GM19239 (cell line): ENCODE data around the gene RGS5.

Experiments
- DNase-seq: peaks from one replicate; pipeline ENCODE4 v3.0.0; 2011; ENCODE audit warnings: low spot score; ENCODE audit not compliant: insufficient read length
- FAIRE-seq: peaks from 2 replicates; lab custom pipeline; 2011; peaks lifted over from hg19 to GRCh38; lab: Jason Lieb, UNC

Gene RGS5

DNA sequence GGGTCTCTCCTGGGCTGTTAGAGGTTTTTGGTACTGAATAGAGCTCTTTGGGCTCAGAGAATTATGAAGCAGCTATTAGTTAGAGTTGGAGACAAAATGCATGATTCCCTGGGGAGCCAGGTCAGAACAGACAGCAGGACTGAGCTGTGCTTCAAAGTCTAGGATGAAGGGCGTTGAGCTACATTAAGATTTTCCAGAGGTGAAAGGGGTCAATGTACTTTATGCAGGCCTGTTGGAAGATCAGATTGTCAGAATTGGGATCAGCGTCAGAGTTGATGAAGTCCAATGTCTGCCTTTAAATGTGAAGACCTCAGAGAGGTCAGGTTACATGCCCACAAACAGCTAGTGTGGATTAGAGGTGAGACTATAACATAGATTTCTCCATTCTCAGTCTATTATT, 53.8 kb downstream of the RGS5 start:
- FAIRE-seq (no peak), DNase-seq (no peak)

DNA sequence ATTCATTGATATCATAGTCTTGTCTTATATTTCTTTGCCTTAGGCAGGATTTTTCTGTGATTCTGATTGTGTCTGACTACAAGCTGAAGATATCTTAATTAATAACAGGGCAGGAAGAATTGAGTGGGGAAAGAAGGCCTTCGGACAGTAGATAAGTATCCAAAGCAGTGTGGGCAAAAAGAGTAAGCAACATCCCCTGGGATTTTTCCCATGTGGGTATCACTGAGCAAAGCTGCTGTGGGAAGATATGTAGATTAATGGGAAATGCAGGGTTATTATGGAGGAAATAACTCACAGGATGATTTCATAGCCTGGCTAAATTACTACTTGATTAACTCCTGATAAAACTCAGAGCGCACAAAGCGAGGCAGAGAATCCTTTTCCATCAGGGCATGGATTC, 55.7 kb downstream of the RGS5 start:
- FAIRE-seq (no peak), DNase-seq (no peak)

DNA sequence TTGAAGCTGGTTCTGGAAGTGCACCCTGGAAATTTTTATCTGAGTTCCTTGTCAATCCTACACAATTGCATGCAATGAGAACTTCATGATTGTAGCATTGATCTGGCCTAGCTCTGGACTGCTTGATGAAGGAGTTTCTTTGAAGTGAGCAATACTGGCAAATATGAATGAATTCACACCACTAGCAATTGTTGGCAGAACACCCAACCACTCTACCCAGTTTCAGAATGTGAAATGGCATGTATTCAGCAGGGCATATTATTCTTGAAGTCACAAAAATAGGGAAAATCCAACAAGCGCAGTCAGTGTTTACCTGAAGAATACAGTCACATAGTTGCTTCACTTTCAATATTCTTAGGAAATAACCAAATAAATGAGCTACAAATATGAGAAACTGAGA, 57.3 kb downstream of the RGS5 start:
- no peak for DNase-seq
- FAIRE-seq = no peak

DNA sequence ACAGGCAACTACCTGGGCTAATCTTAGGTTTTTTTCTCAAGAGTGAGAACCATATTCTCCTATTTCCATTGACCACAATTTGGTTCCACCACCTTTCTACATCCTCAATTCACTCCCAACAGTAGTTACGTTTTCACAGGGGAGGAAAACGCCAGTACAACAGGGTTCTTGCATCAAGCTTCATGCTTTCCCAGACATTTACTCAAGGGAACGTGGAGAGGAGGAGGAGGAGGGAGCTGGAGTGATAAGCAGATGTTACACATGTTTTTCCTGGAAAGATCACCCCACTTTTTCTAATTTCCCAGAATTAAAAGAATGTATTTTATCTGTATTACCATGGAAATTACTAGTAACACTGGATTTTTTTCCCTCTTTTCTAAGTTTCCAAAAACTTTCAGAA, 58.3 kb downstream of the RGS5 start:
- FAIRE-seq (no peak), DNase-seq (no peak)

DNA sequence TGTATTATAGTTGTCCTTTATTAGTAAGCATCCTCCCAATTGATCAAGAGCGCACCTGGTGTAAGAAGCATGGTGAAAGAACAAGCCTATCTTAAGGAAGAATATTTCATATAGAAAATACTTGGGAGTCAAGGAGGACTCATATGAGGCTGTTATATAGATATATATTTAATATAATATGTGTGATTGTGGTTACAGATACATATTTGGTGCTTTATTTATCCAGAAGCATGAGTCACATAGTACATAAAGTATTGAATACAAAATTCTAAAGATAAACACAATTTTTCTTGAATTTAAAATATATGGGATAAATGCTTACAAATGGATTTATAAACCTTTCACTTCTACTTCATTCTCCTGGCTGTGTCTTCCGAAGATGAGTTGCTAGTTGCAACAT, 60.6 kb downstream of the RGS5 start:
- no peak for FAIRE-seq

DNA sequence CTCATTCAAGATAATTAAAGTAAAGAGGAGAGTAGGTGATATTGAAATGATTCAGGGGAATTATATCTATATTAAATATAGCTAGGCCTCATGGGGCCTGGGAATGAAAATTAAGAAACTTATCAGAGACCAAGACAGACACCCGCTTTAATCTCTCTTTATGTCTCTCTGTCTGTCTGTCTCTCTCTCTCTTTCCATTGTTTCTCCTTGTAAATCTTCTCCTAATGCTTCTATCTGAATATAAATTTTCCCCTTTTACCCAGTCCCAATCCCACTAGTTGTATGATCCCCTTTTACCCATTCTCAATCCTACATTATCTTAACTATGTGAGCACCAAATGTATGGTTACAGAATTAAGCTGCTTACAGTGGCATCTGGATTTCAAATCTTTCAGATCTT, 61.2 kb downstream of the RGS5 start:
- no peak for DNase-seq
- FAIRE-seq = no peak

More for the DNA sequence above, 60.6 kb downstream of the RGS5 start:
- DNase-seq = no peak

DNA sequence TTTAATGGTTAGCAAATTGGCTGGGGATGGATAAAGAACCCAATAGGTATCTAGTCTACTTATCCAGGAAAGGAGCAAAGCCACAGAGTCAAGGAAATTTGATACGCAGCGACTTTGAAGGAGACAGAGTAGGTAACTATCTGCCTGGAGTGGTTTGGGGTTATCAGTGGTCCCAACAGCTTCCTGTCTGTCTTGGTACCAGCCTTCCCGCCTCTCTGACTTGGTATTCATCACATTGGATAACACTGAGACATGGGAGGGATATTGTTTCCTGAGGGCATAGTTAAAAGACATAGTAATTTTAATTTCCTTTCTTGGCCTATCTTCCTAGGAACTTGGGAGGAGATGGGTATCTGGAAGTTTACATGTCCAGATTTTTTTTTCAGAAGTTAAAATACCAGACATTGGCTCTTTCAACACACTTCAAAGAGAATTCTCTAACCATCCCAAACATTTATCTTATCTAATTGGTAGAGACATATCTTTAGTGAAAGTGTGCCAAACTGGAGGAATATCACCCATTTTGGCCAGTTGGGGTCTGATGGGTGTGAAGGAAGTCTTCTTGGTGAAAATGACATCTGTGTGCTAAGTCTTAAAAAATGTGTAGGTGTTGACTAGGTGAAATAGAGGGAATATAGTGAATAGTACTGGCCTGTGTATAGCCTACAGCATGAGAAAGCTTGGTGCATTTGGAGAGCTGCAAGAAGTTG, 65.0 kb downstream of the RGS5 start:
- DNase-seq (no peak), FAIRE-seq (no peak)

DNA sequence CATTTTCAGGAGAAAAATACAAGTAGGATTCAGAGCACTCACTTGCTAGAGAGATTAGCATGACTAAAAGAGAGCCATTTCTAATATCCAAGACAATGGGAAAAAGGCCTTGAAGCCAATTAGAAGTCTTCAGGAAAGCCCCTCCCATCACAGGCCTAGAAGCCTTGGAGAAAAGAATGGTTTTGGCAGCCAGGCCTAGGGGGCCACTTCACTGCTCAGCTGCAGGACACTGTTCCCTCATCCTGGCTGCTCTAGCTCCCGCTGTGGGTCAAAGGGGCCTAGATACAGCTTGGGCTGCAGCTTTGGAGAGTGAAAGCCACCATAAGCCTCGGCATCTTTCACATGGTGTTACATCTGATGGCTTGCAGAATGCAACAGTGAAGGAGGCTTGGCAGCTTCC, 70.7 kb downstream of the RGS5 start:
- FAIRE-seq = no peak
- no peak for DNase-seq

DNA sequence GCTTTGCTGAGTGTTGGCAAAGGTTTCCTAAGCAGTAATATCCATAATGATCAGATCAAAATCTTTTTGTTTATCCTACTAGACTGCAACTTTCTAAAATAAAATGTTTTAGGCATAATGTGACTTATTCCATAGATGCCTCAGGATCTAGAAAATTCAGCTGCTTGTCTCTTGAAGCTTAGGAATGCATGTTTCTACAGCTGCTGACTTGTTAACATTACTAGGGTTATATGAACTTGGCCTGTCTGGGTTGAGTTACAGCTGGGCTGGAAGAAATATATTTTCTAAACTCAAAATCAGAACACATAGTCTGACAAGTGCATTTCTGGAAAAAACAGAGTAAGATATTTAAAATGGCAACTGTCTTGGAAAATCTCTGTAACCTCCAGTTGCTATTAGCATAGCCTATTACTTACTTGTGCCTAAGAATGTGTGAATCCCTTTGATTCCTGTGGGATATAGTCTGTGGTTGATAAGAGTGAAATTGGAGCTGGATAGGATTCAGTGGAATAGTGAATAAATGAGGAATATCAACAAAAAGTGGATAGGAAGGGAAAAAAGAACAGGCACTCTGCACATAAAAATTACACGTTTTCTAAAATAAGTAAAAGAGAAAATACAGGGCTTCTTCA, 72.4 kb downstream of the RGS5 start:
- no peak for DNase-seq
- FAIRE-seq = no peak

DNA sequence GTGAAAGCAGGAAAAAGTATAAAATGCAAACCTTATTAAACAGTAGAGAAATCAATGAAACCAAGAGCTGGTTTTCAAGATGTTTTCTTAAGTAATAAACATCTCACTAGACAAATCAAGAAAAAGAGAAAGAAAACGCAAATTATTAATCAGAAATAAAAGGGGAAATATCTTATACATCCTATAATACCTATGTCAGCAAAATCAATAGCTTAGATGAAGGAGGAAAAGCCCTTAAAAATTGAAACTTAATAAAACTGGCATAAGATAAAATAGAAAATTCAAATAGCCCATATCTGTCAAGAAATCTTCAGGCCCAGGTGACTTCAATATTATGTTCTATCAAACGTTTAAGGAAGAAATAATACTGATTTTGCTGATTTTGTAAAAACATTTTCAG, 74.4 kb downstream of the RGS5 start:
- DNase-seq (no peak), FAIRE-seq (no peak)

DNA sequence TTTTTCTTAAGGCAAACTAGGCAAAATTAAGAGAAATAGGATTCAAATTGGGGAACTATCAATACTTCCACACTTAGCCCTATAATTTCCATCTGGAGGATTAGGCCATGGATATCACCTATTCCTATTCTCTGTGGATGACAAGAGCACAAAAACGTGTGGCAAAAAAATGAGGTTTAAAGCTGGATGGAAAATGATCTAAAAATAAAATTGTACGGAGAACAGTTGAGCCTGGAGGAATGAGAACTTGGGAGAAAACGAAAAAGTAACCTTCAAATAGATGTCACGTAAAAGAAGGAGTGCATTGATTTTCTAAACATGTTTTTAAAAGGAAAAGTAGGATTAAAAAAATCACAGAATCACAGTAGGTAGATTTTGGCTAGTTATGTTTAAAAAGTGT, 77.9 kb downstream of the RGS5 start:
- no peak for FAIRE-seq

DNA sequence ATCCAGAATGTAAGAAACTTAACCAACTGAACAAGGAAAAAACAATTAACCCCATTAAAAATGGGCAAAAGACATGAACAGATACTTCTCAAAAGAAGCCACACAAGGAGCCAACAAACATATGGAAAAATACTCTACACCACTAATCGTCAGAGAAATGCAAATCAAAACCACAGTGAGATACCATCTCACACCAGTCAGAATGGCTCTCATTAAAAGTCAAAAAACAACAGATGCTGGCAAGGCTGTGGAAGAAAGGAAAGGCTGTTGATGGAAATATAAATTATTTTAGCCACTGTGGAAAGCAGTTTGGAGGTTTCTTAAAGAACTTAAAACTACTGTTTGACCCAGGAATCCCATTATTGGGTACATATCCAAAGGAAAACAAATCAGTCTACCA, 82.3 kb downstream of the RGS5 start:
- no peak for DNase-seq
- FAIRE-seq = no peak

More for the DNA sequence above, 77.9 kb downstream of the RGS5 start:
- no peak for DNase-seq

DNA sequence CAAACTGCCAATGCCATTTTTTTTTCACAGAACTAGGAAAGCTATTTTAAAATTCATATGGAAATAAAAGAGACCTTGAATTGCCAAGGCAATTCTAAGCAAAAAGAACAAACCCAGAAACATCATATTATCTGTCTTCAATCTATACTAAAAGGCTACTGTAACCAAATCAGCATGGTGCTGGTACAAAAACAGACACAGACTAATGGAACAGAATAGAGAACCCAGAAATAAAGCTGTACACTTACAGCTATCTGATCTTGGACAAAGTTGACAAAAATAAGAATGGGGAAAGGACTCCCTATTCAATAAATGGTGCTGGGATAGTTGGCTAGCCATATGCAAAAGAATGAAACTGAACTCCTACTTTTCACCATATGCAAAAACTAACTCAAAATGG, 83.0 kb downstream of the RGS5 start:
- FAIRE-seq (no peak), DNase-seq (no peak)

DNA sequence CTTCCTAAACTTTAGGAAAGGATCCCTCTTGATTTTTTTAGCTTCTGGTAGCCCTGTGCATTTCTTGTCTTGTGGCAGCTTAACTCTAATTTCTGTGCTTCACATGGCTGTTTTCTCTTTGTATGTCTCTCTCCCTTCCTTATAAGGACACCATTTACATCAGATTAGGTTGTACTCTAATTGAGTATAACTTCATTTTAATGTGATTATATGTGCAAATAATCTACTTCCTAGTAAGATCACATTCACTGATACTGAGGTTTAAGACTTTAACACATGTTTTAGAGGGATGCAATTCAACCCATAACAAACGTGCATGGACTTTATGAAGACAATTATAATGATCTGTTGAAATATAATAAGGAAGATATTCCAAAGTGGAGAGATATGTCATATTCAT, 86.8 kb downstream of the RGS5 start:
- FAIRE-seq (no peak), DNase-seq (no peak)

DNA sequence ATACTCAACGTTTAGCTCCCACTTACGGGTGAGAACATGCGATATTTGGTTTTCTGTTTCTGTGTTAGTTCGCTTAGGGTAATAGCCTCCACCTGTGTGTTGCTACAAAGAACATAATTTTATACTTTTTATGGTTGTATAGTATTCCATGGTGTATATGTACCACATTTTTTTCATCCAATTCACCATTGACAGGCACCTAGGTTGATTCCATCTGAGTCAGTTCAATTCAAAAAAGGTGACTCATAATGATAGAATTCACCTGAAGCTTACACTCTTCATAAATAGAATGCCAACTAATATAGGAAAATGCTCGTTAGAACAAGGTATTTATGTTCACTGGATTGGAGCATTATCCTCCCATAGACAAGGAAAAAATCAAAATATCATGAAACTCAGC, 95.1 kb downstream of the RGS5 start:
- FAIRE-seq (no peak), DNase-seq (no peak)

DNA sequence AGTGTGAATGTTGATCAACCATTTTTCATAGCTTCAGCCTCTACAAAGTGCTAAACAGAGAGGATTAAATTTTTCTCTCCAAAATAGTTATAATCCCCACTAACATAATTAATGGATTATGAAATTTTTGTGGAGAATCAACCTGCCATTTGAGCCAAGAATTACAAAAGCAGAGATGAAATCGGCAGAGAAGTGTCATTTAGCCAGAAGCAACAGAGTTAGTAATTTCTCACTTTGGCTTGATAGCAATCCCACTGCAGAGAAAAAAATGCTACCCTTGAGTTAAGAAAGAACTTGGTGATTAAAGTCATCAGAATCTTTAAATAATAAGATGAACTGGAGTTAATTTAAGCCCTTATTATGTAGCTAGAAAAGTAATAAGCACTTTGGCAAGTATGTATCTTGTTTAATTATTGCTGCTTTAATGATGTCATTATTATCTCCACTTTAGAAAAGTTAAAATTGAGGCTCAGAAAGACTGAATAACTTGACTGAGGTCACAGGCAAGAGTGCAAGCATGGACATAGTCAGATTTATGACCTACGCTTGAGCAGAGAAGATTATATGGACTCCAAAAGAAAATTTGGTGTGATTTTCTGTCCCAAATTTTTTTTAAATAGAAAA, 96.2 kb downstream of the RGS5 start:
- FAIRE-seq = no peak

DNA sequence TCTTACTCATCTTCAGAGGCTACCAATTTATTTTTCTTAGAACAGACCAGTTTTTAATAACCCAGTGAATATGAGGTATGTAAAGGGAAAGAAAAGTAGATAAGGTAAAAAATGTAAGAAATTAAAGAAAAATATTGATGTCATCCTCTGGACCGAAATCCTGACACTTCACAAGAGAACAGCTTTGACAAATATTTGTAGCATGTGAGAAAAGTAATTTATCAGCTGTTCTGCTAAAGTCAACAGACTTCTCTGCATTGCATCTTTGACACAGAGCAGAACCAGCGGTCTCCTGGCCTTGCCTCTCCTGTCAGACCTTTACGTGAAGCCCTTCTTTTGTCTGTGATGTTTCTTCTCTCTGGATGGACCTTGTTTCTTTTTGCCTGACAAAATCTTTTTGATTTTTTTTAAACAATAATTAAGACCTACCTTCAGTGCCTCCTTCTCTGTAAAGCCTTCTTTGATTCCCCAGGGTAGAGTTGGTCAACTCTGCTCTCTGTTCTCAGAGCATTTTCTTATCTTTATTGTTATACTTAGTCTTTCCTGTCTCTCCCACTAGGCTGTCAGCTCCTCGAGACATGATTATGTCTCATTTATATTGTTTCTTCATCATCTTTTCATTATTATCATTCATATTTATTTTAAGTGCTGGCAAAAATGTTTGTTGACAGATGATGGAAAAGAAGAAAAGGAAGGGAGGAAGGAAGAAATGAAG, 98.2 kb downstream of the RGS5 start:
- FAIRE-seq (no peak), DNase-seq (no peak)

More for the DNA sequence above, 96.2 kb downstream of the RGS5 start:
- no peak for DNase-seq

DNA sequence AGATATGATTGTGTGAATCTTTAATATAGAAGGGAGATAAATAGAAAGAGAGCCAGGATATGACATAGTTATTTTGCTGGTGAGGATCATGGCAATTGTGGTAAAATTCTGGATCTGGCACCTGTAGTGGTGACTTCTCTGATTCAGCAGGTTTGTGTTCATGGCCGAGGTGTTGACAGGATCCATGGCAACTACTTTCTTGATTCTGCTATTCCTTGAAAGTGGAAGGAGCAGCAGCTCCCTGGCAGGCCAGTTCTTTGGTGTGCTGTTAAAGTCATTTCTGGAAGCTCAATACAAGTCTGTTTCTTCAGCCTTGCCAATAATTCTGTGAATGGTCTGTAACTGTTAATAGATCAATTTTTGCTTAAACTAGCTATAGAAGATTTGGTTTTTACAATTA, 100.1 kb downstream of the RGS5 start:
- no peak for FAIRE-seq
- DNase-seq = no peak

DNA sequence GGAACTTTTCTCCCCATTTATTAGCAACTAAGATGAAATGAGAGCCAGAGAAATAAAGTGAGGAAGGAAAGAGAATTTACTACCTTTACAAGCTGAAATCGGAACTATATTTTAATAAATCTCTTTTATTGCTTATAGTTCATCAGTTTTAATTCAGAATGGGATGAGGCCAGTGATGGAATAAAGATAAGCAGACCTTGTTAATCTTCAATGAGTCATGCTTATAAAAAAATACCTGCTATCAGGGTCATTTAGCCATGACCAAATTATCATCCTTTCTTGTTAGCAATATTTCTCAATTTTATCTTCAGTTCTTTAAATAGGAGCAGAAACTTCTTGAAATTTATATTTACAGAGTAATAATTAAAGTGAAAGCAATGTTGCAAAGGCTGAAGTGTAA, 107.5 kb downstream of the RGS5 start:
- no peak for FAIRE-seq

DNA sequence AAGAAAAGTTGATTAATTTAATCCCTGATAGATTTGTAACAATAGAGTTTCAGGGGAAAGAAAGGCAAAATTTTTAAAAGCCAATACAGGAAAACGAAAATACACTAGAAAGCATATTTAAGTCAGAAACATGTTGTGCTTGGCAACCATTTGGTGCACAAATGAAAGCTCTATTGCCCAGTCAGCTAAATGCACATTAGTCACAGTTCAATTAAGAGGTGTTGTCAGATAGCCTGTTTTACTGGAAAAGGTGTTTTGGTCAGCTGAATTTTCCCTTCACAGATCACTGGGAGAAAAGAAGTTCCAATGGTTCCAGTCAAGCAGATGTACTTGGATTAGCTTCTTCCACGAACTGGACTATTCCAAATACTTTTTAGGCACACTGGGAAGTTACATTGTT, 108.1 kb downstream of the RGS5 start:
- FAIRE-seq = no peak

More for the DNA sequence above, 107.5 kb downstream of the RGS5 start:
- DNase-seq = no peak

DNA sequence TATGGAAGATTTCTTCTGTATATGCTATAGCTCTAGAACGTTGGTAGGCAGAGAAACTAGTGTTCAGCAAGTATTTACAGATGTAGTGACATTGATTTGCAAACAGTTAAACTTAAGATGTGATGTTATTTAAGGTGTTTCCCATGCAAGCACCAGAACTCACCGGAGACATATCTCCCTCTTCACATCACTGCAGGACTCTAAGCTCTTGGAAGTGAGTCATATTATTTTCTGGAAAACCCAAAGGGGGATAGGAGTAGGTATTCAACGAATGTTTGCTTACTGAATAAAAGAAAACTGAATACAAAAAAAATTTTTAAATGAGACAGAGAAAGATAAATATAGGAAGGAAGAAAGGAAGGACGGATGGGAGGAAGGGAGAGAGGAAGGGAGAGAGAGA, 108.5 kb downstream of the RGS5 start:
- FAIRE-seq = no peak
- no peak for DNase-seq

More for the DNA sequence above, 108.1 kb downstream of the RGS5 start:
- no peak for DNase-seq
